HG03196 (cell line): ENCODE measurements around the gene TMEM60.
A peak's percentile ranks its signal among the peaks of the same experiment; 100 is the strongest.
"Not testable (repeated sequence)": the region's sequence is repeated elsewhere in the genome, so short reads cannot be mapped to it uniquely, and the experiment has no call there.

Experiments used
- ATAC-seq: cut with Tn5 transposase; IDR thresholded peaks from one replicate; pipeline ENCODE4 v1.9.1; 2021; ENCODE audit not compliant: unreplicated experiment

TMEM60 gene

DNA sequence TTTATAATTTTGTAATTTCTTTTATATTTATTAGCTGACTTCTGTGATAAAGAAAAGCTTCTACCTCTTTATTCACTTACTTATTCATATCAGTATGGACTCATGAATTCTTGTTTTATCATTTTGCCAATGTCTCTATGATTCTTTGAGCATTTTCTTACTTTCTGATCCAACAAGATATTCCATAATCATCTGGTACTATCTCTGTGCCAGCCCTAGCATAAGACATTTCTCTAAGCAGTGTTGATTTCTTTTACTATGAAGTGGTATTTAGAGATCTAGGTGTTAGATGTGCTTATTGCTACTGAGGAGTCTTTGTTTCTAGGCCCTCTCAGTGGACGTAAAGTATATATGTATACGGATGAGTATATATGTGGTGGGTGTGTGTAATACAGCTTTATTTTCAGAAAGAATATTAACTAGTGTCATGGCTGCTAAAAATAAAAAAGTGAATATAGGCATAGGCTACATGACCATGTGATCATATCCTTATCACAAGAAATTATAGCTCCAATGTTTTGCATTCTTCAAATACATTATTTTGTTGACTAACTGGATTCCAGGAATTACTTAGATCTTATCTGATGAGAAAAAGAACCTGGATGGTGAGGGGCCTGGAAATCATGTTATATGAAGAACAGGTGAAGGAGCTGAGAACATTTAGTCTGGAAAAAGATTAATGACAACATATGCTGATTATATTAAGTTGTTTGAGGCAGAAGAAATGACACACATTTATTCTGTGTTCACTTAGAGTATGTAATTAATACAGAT is 13.5 kb upstream of the TMEM60 start:
- no peak for ATAC-seq

DNA sequence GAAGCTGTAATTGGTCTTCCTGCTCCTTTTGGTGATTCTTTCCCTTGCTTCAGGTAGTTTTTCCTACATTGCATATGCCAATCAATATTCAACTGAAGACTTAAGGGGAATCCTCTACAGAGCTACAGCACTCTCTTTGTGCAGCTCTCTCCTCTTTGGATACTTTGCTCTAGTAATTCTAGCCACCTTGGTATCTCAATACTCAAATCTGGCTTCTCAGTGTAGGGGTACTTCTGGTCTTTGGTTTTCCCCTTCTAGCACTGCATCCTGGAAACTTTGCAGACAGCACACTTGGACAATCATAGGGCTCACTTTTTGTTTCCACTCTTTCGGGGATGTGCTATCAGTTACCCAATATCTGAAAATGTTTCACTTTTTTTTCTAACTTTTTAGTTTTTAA is 10.3 kb upstream of the TMEM60 start:
- no peak for ATAC-seq

DNA sequence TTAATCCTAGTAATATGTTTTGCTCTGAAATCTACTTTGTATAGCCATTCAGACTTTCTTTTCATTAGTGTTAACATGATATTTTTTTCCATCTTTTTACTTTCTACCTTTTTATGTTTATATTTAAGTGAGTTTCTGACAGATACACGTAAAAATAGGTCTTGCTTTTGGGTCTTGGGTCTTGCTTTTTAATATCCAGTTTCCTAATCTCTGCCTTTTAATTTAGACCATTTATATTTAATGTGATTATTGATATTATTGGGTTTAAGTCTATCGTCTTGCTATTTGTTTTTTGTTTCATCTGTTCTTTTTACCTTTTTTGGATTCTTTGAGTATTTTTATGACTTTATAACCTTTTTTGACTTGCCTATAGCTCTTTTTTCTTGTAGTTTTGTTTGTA is 8.2 kb upstream of the TMEM60 start:
- ATAC-seq, result no peak

DNA sequence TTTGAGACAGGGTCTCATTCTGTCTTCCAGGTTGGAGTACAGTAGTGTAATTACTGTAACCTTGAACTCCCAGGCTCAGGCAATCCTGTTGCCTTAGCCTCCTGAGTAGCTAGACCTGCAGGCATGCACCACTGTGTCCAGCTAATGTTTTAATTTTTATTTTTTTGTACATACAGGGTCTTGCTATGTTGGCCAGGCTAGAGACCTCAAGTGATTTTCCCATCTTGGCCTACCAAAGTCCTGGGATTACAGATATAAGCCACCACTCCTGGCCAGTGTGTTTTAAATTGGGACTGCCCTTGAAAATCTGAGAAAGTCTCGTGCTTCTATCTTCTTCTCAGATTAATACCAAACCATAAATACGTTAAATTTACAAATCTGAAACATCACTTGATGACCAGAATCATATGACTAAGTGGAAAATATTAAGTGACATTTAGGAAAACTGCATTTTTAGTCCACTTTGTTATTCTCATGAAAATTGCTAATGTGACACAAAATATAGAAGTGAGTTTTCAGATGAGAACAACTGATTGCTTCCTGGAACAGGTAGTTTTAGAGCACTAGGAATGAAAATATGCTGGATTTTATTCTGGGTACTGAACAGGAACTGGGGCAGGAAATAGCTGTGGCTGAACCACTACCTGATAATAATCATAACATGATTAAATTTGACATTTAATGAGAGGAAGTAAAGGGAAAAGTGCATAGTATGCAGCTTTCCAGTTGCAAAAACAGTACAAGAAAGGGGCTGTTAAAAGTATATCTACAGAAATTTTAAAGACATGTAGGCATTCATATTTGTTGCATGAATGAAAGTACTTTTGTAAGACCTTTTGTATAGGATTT is 4.5 kb upstream of the TMEM60 start:
- ATAC-seq, result no peak

DNA sequence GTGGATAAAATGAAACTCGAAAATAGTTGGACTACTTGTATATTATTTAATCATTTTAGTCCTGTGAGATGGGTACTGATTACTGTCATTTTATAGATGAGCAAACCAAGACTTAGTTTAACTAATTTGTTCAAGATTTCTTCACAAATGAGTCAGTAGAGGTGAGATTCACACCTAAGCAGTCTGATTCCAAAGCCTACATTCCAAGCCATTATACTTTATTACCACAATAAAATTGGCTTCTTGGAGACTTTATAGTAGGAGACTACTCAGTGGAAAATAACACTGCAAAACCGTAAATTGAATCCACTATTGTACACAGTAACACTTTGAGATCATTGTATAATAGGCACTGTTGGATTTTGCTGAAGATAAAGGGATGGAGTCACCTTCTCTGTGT is 2.5 kb upstream of the TMEM60 start:
- ATAC-seq, result no peak

DNA sequence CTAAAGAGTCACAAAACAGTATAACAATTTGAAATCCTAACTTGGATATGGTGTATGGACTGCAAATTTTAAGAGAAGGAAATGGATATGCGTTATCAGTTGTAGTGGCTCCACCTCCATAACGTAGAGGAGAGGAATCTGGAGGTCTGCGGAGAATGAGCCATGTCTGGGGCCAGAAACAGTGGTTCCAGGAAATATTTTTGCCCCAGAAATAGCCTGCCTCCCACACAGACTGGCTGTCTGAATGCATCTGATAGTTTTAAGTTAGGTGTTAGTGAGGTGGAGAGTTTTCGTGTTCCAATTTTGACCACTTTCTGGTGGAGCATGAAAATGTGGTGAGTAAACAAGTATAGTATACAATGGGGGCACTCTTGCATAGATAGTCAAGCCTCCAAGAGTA is 1.9 kb upstream of the TMEM60 start:
- no peak for ATAC-seq

DNA sequence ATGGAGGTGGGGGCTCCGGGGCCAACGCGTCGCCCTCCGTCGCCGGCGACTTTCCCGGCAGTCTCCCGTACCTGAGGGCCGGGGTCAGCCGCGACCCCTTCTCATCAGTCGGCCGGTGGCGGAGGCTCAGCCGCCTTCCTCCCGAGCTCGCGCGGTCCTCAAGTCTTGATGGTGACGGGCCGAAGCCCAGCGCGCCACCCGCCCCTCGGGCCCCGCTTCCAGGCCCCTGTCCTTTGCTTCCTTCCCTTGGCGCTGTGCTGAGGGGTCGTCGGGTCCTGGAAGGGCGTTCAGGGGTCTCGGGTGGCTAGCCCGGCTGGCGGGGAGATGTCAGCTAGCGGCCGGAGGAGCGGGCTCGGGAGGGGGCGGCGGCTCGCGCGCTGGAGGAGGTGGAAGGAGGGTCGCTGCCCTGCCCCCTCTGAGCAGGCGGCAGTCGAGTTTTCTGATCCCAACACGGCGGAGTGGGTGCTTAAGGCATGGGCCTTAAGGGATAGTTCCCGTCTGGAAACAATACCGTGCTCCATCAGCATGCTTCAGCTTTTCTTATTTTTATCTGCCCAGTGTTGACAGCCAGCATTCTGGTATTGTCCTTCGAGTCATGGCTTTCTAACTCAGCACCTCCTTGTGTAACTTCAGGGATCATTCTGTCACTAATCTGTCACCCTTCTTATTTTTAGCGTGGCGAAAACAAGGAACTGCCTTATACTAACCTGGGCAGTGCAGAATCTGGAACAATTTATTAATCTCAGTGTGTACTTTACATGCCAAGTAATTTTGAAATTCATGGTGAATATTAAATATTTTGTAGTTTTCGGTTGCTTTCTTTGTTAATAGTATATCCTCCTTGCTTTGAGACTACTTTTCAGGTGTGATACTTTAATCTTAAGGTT is 1.1 kb upstream of the TMEM60 start:
- no peak for ATAC-seq

DNA sequence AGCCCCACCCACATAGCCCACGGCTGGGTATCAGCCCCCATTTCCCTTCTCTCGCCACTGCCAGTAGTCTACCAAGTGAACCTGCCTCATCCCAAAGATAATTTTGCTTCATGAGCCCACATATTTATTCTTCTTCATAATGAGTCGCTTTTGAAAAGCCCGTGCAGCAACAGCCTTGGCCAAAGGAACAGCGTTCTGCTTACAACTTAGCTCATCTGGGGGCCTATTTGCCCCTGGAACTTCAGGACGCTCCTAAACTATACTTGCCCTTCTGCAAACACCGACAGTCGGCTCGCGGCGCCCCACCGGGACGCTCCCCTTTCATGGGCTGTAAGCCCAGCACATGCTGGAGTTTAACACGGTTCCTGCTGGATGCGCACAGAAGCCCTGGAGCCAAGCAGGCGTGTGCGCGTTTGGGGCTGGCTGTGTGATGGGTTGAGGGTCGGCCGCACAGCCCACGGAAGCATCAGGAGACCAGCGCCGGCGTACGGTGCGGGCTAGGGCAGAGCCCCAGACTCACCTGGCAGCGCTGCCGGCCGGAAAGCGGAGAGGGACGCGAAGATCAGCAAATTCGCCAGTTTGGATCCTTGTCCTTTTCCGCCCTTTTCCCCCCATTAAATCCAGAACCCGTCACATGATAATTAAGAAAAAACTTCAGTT is 370 bp downstream of the TMEM60 start:
- peak; percentile 24 for ATAC-seq

DNA sequence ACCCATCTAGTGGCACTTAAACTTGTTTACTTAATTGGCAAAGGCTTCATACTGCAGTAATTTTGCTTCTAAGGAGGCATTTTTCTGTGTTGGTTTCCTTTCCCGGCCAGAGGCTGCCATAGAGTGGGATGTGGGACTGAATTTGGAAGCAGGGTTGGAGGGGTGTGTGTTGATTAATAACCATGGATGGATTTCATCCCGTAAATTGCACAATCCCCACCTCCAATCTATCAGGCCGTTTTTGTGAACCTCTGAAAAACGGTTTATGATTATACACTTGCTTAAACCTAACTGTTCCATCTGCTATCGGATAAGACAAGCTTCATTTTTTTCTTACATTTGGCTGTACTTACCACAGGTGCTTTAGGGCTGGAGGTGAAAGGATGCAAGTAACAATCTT is 1.3 kb downstream of the TMEM60 start:
- ATAC-seq, result no peak

DNA sequence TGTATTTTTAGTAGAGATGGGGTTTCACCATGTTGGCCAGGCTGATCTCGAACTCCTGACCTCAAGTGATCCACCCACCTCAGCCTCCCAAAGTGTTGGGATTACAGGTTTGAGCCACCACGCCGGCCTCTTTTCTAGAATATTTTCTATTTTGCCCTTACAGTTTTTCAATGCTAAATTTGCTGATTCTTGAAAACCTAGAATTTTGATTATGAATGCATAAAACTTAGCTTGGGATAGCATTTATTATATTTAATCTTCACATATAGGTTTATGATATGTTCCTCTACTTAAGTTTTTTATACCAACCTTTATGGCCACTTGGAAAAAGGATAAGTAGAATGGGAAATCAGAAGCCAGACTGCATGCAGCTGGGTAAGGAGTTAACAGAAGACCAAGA is 2.1 kb downstream of the TMEM60 start:
- no peak for ATAC-seq

DNA sequence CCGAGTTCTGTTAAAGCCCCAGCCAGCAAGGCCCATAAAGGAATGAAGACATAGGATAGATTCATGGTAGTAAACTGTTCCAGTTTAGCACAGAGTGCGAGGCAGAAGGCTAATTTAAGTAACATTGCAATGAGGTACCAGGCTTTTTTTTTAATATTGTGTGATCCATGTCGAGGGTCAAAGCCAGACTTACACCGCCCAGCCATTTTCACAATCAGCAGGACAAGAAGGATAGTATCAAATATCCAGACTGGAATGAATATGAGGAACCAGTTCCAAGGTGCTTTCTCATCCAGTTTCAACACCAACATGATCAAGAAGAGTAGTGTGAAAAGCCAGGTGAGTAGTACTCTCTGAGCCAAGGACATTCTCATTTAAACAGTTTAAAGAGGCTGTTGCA is 4.2 kb downstream of the TMEM60 start:
- no peak for ATAC-seq

DNA sequence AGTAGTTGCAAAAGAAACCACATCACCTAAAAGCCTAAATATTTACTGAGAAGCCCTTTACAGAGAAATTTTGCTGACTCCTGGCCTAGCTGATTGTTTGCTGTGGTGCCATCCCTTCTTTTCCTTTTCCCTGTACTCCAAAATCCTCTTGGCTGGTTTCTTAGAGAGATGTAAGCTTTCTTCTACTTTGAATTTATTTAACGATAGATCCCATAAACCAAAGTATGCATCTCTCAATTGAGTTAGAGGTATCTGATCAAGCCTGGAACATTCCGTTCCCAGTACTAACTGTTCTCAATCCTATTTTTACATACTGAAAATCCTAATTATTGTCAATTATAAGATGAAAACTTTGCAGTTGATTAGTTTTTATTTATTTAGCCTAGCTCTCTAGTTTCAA is 6.3 kb downstream of the TMEM60 start:
- ATAC-seq, result no peak

DNA sequence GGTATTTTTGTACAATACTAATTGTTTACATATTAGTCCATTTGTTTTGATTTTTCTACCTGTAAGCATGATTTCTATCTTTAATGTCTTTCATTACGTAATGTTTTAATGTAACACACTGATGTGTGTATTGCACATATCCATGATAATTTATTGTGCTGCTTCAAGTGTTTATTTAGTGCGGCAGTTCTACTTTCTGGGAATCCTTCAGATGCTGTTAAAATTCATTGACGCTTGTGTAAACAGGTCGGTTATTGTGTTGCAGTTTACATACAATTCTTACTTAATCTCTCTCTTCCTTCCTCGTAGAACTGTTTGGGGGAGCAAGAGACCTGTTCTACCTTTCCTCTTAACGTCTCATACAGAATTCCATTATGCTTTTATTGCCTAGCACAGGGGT is 6.9 kb downstream of the TMEM60 start:
- no peak for ATAC-seq

DNA sequence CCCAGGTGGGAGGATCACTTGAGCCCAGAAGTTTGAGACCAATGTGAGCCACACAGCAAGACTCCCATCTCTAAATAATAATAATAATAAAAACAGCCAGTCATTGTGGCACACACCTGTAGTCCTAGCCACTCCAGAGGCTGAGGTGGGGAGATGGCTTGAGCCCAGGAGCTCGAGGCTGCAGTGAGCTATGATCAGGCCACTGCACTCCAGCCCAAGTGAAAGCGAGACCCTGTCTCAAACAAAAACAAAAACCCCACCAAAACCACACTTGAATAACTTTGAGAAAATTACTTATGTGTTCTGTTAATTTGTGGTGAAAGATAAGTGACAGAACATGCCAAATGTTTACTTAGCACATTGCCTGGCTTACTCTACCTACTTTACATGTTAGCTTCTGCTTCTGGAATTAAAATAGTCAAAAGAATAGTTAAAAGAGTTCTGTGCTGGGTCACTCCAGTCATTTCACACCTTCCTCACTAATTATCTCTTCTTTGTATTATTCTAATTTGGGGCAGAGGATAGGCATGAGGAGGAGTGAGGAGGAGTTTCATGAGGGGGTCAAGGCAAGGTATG is 9.8 kb downstream of the TMEM60 start:
- no peak for ATAC-seq

DNA sequence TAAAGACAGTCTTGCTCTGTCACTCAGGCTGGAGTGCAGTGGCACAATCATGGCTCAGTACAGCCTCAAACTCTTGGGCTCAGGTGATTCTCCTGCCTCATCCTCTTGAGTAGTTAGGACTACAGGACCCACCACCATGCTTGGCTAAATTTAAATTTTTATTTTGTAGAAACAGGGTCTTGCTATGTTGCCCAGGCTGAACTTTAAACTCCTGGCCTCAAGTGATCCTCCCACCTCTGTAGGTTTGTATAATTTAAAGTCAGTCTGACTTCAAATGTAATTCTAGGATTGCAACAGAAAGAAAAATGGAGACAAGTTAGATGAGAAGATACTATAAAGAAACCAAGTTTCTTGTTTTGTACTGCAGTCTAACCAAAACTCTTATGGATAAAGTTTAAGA is 11.5 kb downstream of the TMEM60 start:
- no peak for ATAC-seq

DNA sequence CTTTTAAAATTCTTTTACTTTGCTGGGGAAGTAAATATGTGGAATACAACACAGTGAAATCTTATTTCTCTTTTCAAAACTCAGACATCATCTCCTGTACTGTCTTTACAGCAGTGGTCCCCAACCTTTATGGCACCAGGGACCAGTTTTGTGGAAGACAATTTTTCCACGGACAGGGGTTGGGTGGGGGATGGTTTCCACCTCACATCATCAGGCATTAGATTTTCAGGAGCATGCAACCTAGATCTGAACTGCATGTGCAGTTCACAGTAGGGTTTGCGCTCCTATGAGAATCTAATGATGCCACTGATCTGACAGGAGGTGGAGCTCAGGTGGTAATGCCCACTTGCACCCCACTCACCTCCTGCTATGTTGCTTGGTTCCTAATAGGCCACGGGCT is 12.2 kb downstream of the TMEM60 start:
- ATAC-seq, result no peak

DNA sequence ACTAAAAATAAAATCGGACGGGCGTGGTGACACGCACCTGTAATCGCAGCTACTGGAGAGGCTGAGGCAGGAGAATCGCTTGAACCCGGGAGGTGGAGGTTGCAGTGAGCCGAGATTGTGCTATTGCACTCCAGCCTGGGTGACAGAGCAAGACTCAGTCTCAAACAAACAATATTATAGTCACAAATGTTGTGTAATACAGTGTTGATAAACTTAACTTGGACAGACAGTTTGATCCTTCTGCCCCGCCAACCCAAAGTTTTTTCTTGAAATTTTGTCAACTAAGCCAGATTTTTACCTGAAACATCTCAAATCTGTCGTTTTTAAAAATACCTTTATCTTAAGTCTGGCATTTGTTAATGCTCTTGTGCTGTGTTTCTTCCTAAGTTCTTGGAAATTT is 13.8 kb downstream of the TMEM60 start:
- ATAC-seq, result not testable (repeated sequence)

DNA sequence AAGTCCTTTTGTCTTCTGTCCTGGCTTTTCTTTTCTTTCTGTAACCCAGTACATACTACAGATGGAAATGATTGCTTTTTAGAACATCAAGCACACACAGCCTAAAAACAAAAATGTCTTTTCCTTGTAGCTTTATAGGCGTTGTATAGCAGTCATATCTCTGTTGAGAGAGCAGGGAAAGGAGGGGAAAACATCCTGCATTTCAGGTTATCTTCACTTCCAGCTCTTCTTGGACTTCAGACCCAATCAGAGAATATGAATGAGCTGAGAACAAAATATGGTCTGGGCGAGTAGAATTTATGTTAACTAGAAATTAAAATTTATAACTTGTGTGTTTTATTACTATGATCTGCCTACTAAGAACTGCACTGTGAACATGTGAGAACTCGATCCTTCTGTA is 14.7 kb downstream of the TMEM60 start:
- no peak for ATAC-seq

DNA sequence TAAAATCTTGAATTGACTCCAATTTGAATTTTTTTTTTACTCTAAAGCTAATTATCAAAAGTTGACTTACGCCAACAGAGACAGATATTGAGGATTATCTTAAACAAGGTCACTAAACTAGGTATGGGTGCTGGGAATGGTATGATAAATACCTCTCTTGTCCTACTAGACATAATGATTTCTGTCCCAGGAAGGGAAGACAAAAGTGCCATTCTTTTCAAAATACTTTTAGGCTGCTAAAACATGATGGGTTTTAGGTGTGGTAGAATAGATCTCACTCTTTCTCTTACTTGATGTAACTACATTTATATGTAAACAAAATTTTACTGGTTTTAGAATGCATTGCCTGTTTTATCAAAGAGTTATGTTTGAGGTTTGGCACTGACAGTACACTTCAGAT is 15.1 kb downstream of the TMEM60 start:
- ATAC-seq, result no peak

DNA sequence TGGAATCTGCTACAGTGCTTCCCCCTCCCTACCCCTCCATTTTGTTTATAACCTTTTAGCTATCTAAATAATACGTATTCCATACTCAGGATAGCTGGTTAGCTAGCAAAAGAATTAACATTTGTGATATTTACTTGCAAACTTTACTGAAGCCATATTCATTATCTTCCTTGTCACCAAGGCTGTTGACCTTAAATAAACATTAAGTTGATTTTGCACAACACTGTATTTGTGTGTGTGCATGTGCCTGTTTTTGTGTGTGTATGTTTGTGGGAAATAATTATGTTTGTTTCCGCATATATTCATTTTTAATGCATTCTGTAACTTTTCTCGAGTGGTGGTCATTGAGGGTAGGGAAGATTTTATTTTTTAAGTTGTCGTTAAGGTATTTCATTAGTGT is 15.9 kb downstream of the TMEM60 start:
- no peak for ATAC-seq

DNA sequence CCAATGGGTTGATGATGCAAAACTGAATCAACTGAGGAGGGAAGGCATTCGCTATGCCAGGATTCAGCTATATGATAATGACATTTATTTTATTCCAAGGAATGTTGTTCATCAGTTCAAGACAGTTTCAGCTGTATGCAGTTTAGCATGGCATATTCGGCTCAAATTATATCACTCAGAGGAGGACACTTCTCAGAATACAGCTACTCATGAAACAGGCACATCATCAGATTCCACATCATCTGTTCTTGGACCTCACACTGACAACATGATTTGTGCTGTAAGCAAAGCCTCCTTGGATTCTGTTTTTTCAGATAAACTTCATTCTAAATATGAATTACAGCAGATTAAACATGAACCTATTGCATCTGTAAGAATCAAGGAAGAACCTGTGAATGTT is 19.7 kb downstream of the TMEM60 start:
- ATAC-seq, result no peak
